NCI-H69 (cell line): ENCODE measurements around the gene PLCB4.

Source experiments
- DNase-seq: peaks from one replicate; lab custom pipeline; 2025; lab: John Stamatoyannopoulos, UW

The PLCB4 gene

GRCh38 chr20:9223296-9223695, 154.4 kb downstream of the PLCB4 start:
- no peak for DNase-seq

GRCh38 chr20:9225879-9226278, 157.0 kb downstream of the PLCB4 start:
- DNase-seq: no peak

- DNase-seq: no peak
Measured at GRCh38 chr20:9227896-9228615, 159.2 kb downstream of the PLCB4 start.

- no peak for DNase-seq
Measured at GRCh38 chr20:9228774-9229450, 160.0 kb downstream of the PLCB4 start.

GRCh38 chr20:9230406-9230805, 161.5 kb downstream of the PLCB4 start:
- no peak for DNase-seq

- no peak for DNase-seq
Measured at GRCh38 chr20:9233804-9234203, 164.9 kb downstream of the PLCB4 start.

- no peak for DNase-seq
Measured at GRCh38 chr20:9235518-9235917, 166.6 kb downstream of the PLCB4 start.

- no peak for DNase-seq
Measured at GRCh38 chr20:9236458-9236857, 167.6 kb downstream of the PLCB4 start.

- peak; percentile 57 for DNase-seq
Measured at GRCh38 chr20:9241232-9241692, 172.4 kb downstream of the PLCB4 start.

GRCh38 chr20:9241721-9242427, 173.0 kb downstream of the PLCB4 start:
- DNase-seq: no peak

GRCh38 chr20:9243986-9244385, 175.1 kb downstream of the PLCB4 start:
- no peak for DNase-seq

GRCh38 chr20:9244811-9245210, 175.9 kb downstream of the PLCB4 start:
- DNase-seq: no peak

- no peak for DNase-seq
Measured at GRCh38 chr20:9246731-9247130, 177.8 kb downstream of the PLCB4 start.

- no peak for DNase-seq
Measured at GRCh38 chr20:9250511-9250910, 181.6 kb downstream of the PLCB4 start.

GRCh38 chr20:9253006-9253539, 184.2 kb downstream of the PLCB4 start:
- DNase-seq: no peak

GRCh38 chr20:9255171-9255570, 186.3 kb downstream of the PLCB4 start:
- no peak for DNase-seq

GRCh38 chr20:9256393-9256792, 187.5 kb downstream of the PLCB4 start:
- DNase-seq: peak; percentile 64

GRCh38 chr20:9258901-9259300, 190.0 kb downstream of the PLCB4 start:
- no peak for DNase-seq

GRCh38 chr20:9260027-9260426, 191.1 kb downstream of the PLCB4 start:
- no peak for DNase-seq

- no peak for DNase-seq
Measured at GRCh38 chr20:9261781-9262180, 192.9 kb downstream of the PLCB4 start.

GRCh38 chr20:9262653-9263194, 193.8 kb downstream of the PLCB4 start:
- no peak for DNase-seq

GRCh38 chr20:9269280-9269971, 200.5 kb downstream of the PLCB4 start:
- no peak for DNase-seq
